Fibroblast of pulmonary artery (primary cell): ENCODE measurements around the gene SNX17.

Experiments used
- DNase-seq: peaks from one replicate; pipeline ENCODE4 v3.0.0-alpha.2; 2010; ENCODE audit warnings: low read depth
- H3K4me3 ChIP-seq: replicated peaks from 2 replicates; pipeline ENCODE4 v1.5.1; 2011; ENCODE audit warnings: low read depth, mild to moderate bottlenecking, control low read depth, low read length, moderate library complexity
- CTCF ChIP-seq: IDR thresholded peaks from 2 replicates; pipeline ENCODE4 v1.5.1; 2011; ENCODE audit warnings: mild to moderate bottlenecking, control low read depth, low read length, inconsistent platforms; ENCODE audit errors: missing control alignments

Gene SNX17

GRCh38 chr2:27369471-27370025 lies 868 bp upstream of the SNX17 start:
- no peak for TF ChIP-seq CTCF
- peak; percentile 63 for DNase-seq
- H3K4me3 ChIP-seq: peak overlapping the region; percentile 96

- no peak for TF ChIP-seq CTCF
- peak; percentile 54 for DNase-seq
These were observed 602 bp downstream of the SNX17 start for GRCh38 chr2:27370816-27371620.

GRCh38 chr2:27372937-27373336 lies 2.5 kb downstream of the SNX17 start:
- no peak for TF ChIP-seq CTCF
- H3K4me3 ChIP-seq: no peak overlapping the region
- DNase-seq: no peak

More at GRCh38 chr2:27370816-27371620, 602 bp downstream of the SNX17 start:
- H3K4me3 ChIP-seq: peak overlapping the region; percentile 96

- TF ChIP-seq CTCF: no peak
- H3K4me3 ChIP-seq: no peak overlapping the region
- no peak for DNase-seq
These were observed 3.2 kb downstream of the SNX17 start for GRCh38 chr2:27373567-27373966.

- no peak for TF ChIP-seq CTCF
- H3K4me3 ChIP-seq: no peak overlapping the region
- DNase-seq: no peak
These were observed 5.2 kb downstream of the SNX17 start for GRCh38 chr2:27375513-27376099.

GRCh38 chr2:27376151-27376865 lies 5.9 kb downstream of the SNX17 start:
- no peak for DNase-seq
- no peak overlapping the region for H3K4me3 ChIP-seq
- no peak for TF ChIP-seq CTCF
